K562 (cell line): ENCODE data around the gene HJV. TPM values are rescaled to one million over a fixed set of nuclear protein-coding genes. Genes with fewer than 3 reads are reported as not detected.

Experiments used
- CEBPG ChIP-seq, 3 experiments: fragments of 200-800 bp in 1 of 3; sonication (Bioruptor generic) in 1 of 3; sonication (generic) in 1 of 3; formaldehyde crosslinking in 1 of 3; IDR thresholded peaks in 2 of 3; conservative IDR thresholded peaks in 1 of 3; 2 replicates each; pipeline versions ENCODE4 v1.6.1 to v1.8.0; 2016 to 2022; ENCODE audit warnings: missing compliant biosample characterization in 2 of 3, missing genetic modification characterization in 2 of 3, mild to moderate bottlenecking in 1 of 3, missing genetic modification reagents in 1 of 3
- DIDO1 ChIP-seq: fragments of 450-650 bp; IDR thresholded peaks from 2 replicates; pipeline ENCODE4 v1.6.1; 2016; ENCODE audit warnings: low read depth, missing biosample characterization, missing genetic modification characterization
- EZH2 ChIP-seq: IDR thresholded peaks from 2 replicates; pipeline ENCODE4 v1.6.1; 2012; ENCODE audit warnings: low read depth, mild to moderate bottlenecking, inconsistent platforms, low read length, borderline replicate concordance
- ZNF764 ChIP-seq: fragments of 250-450 bp; sonication (Bioruptor Pico); IDR thresholded peaks from 2 replicates; pipeline ENCODE4 v1.4.0; 2020; ENCODE audit warnings: low read depth, mild to moderate bottlenecking, moderate library complexity
- polyA plus RNA-seq, 8 experiments: library from polyadenylated mRNA; depleted of rRNA in 4 of 8; stranded (reverse) in 5 of 8; unstranded in 3 of 8; fragments of >200 nt; fragmentation: Nextera tagmentation in 2 of 8; fragmentation: Illumina TruSeq in 1 of 8; extraction: Ambion mirVana in 2 of 8; extraction: Trizol in 1 of 8; gene quantifications; 2 replicates each; pipeline versions ENCODE4 v1.2.1 to v1.2.3, GENCODE V29; 2011 to 2014; ENCODE audit warnings: inconsistent platforms in 1 of 8, missing spikeins in 1 of 8
- total RNA-seq, 7 experiments: library from RNA; depleted of rRNA in 6 of 7; stranded (reverse); fragments of >200 nt in 6 of 7; fragmentation: Illumina TruSeq in 2 of 7; extraction: Trizol in 2 of 7; gene quantifications; 2 replicates each; pipeline versions ENCODE4 v1.2.1 to v1.2.3, GENCODE V29; 2011 to 2021; ENCODE audit warnings: low replicate concordance in 1 of 7
- TF ChIP-seq, protein P1 (sequence below): fragments of 250-450 bp; sonication (Bioruptor Pico); IDR thresholded peaks from 2 replicates; pipeline ENCODE4 v1.4.0; 2020; ENCODE audit warnings: mild to moderate bottlenecking, moderate library complexity
- TF ChIP-seq, protein P2 (sequence below): fragments of 450-650 bp; formaldehyde crosslinking; IDR thresholded peaks from 2 replicates; pipeline ENCODE4 v1.4.0; 2020; ENCODE audit warnings: mild to moderate bottlenecking, mixed read lengths
- TF ChIP-seq, protein P3 (sequence below): IDR thresholded peaks from 2 replicates; pipeline ENCODE4 v1.6.1; 2011; ENCODE audit not compliant: insufficient read length; ENCODE audit errors: extremely low read depth
- TF ChIP-seq, protein P4 (sequence below): fragments of 250-450 bp; sonication (Bioruptor Pico); IDR thresholded peaks from 2 replicates; pipeline ENCODE4 v1.4.0; 2020; ENCODE audit warnings: borderline replicate concordance
- TF ChIP-seq, protein P5 (sequence below): fragments of 250-450 bp; sonication (Bioruptor Pico); IDR thresholded peaks from 2 replicates; pipeline ENCODE4 v1.5.0; 2020; ENCODE audit warnings: mild to moderate bottlenecking
- TF ChIP-seq, protein P6 (sequence below): IDR thresholded peaks from 3 replicates; pipeline ENCODE4 v1.6.1; 2011; ENCODE audit warnings: borderline replicate concordance, mild to moderate bottlenecking, moderate library complexity; ENCODE audit not compliant: insufficient read length; ENCODE audit errors: extremely low read depth

HJV gene
- total and polyA plus RNA-seq, 9 of the 15 experiments (the other 6 are each of a cell fraction or from before 2014, with no cell fraction given): 1.0 to 6.6 (median 2.4) TPM

DNA sequence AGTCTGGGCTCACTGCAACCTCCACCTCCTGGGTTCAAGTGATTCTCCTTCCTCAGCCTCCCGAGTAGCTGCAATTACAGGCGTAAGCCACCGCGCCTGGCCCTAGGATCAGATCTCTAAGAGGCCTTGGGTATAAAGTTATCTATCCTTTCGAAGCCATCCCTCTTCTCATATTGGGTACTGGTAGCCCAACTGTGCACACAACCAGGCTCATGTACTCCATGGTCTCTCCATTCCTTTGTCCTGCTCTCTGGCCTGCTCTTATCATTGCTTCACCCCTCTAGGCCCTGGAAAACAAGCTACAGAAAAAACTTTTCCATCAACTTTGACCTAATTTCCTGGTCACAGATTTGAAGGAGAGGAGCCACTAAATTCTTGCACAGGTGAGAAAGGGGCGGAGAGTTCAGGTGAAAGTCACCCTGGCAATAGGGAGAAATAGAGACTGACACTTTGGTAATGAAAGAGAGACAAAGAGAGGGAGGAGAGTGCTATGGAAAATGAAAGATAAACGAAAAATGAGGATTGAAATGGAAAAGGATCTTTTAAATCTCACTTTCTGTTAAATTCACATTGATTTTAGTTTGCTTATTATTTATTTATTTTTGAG lies 31.2 kb downstream of the HJV start (continued):
- TF ChIP-seq, protein P1, sequence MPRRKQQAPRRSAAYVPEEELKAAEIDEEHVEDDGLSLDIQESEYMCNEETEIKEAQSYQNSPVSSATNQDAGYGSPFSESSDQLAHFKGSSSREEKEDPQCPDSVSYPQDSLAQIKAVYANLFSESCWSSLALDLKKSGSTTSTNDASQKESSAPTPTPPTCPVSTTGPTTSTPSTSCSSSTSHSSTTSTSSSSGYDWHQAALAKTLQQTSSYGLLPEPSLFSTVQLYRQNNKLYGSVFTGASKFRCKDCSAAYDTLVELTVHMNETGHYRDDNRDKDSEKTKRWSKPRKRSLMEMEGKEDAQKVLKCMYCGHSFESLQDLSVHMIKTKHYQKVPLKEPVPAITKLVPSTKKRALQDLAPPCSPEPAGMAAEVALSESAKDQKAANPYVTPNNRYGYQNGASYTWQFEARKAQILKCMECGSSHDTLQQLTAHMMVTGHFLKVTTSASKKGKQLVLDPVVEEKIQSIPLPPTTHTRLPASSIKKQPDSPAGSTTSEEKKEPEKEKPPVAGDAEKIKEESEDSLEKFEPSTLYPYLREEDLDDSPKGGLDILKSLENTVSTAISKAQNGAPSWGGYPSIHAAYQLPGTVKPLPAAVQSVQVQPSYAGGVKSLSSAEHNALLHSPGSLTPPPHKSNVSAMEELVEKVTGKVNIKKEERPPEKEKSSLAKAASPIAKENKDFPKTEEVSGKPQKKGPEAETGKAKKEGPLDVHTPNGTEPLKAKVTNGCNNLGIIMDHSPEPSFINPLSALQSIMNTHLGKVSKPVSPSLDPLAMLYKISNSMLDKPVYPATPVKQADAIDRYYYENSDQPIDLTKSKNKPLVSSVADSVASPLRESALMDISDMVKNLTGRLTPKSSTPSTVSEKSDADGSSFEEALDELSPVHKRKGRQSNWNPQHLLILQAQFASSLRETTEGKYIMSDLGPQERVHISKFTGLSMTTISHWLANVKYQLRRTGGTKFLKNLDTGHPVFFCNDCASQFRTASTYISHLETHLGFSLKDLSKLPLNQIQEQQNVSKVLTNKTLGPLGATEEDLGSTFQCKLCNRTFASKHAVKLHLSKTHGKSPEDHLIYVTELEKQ: no peak
- TF ChIP-seq, protein P2, sequence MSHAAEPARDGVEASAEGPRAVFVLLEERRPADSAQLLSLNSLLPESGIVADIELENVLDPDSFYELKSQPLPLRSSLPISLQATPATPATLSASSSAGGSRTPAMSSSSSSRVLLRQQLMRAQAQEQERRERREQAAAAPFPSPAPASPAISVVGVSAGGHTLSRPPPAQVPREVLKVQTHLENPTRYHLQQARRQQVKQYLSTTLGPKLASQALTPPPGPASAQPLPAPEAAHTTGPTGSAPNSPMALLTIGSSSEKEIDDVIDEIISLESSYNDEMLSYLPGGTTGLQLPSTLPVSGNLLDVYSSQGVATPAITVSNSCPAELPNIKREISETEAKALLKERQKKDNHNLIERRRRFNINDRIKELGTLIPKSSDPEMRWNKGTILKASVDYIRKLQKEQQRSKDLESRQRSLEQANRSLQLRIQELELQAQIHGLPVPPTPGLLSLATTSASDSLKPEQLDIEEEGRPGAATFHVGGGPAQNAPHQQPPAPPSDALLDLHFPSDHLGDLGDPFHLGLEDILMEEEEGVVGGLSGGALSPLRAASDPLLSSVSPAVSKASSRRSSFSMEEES (CRISPR knock-in tag): no peak
- no peak for TF ChIP-seq DIDO1
- TF ChIP-seq, protein P3, sequence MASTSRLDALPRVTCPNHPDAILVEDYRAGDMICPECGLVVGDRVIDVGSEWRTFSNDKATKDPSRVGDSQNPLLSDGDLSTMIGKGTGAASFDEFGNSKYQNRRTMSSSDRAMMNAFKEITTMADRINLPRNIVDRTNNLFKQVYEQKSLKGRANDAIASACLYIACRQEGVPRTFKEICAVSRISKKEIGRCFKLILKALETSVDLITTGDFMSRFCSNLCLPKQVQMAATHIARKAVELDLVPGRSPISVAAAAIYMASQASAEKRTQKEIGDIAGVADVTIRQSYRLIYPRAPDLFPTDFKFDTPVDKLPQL: no peak
- TF ChIP-seq, protein P4, sequence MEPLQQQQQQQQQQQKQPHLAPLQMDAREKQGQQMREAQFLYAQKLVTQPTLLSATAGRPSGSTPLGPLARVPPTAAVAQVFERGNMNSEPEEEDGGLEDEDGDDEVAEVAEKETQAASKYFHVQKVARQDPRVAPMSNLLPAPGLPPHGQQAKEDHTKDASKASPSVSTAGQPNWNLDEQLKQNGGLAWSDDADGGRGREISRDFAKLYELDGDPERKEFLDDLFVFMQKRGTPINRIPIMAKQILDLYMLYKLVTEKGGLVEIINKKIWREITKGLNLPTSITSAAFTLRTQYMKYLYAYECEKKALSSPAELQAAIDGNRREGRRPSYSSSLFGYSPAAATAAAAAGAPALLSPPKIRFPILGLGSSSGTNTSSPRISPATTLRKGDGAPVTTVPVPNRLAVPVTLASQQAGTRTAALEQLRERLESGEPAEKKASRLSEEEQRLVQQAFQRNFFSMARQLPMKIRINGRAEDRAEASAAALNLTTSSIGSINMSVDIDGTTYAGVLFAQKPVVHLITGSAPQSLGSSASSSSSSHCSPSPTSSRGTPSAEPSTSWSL (CRISPR knock-in tag): no peak
- no peak for TF ChIP-seq CEBPG (CRISPR knock-in tag; IDR thresholded peaks at IDR 0.05)
- TF ChIP-seq CEBPG (tag; conservative IDR thresholded peaks at IDR 0.05 in 1 of 2, IDR thresholded peaks at IDR 0.05 in 1 of 2): peak; percentile 31 to 38; a peak in 3 of 4 replicates
- TF ChIP-seq, protein P5, sequence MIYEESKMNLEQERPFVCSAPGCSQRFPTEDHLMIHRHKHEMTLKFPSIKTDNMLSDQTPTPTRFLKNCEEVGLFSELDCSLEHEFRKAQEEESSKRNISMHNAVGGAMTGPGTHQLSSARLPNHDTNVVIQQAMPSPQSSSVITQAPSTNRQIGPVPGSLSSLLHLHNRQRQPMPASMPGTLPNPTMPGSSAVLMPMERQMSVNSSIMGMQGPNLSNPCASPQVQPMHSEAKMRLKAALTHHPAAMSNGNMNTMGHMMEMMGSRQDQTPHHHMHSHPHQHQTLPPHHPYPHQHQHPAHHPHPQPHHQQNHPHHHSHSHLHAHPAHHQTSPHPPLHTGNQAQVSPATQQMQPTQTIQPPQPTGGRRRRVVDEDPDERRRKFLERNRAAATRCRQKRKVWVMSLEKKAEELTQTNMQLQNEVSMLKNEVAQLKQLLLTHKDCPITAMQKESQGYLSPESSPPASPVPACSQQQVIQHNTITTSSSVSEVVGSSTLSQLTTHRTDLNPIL (CRISPR knock-in tag): no peak; the same call in 1 of the 2 replicates
- TF ChIP-seq ZNF764 (CRISPR knock-in tag): peak; percentile 55; the same call in 1 of the 2 replicates
- TF ChIP-seq EZH2: no peak
- TF ChIP-seq, protein P6, sequence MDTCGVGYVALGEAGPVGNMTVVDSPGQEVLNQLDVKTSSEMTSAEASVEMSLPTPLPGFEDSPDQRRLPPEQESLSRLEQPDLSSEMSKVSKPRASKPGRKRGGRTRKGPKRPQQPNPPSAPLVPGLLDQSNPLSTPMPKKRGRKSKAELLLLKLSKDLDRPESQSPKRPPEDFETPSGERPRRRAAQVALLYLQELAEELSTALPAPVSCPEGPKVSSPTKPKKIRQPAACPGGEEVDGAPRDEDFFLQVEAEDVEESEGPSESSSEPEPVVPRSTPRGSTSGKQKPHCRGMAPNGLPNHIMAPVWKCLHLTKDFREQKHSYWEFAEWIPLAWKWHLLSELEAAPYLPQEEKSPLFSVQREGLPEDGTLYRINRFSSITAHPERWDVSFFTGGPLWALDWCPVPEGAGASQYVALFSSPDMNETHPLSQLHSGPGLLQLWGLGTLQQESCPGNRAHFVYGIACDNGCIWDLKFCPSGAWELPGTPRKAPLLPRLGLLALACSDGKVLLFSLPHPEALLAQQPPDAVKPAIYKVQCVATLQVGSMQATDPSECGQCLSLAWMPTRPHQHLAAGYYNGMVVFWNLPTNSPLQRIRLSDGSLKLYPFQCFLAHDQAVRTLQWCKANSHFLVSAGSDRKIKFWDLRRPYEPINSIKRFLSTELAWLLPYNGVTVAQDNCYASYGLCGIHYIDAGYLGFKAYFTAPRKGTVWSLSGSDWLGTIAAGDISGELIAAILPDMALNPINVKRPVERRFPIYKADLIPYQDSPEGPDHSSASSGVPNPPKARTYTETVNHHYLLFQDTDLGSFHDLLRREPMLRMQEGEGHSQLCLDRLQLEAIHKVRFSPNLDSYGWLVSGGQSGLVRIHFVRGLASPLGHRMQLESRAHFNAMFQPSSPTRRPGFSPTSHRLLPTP: no peak
